HCT116 (cell line): ENCODE measurements around the gene GCAT. TPM values are rescaled to one million over a fixed set of nuclear protein-coding genes. Genes with fewer than 3 reads are reported as not detected.

ENCODE experiments used
- ATAC-seq: fragments of 200-7000 bp; cut with Tn5 transposase; 2 replicates; pipeline ENCODE4 v1.9.1; 2020; ENCODE audit warnings: mild to moderate bottlenecking, moderate library complexity
- BruUV-seq: library from RNA; stranded (reverse); fragments of 400-500 nt; replicated peaks from 2 replicates; lab custom pipeline; 2021; lab: Mats Ljungman, UMichigan
- CTCF ChIA-PET: fragments of 300-600 bp; sonication (Branson Sonifier 250); formaldehyde crosslinking; loops from one replicate; lab custom pipeline; 2021; ENCODE audit warnings: antibody characterized with exemption; lab: Charles Lee
- POLR2A ChIA-PET: fragments of 300-600, 350-600 bp; sonication (Branson Sonifier 250); formaldehyde crosslinking; loops from one replicate; lab custom pipeline; 2021; ENCODE audit warnings: antibody characterized with exemption; lab: Charles Lee
- RAD21 ChIA-PET, 2 experiments: fragments of 300-600 bp; sonication (Branson Sonifier 250); formaldehyde crosslinking; loops; one replicate each; lab custom pipeline; 2023; ENCODE audit warnings: low total read pairs in 2 of 2; ENCODE audit not compliant: uncharacterized antibody in 2 of 2, unreplicated experiment in 2 of 2, low non-redundant PET in 1 of 2; lab: Charles Lee
- DNase-seq: peaks from one replicate; pipeline ENCODE4 v3.0.0-alpha.2; 2010; ENCODE audit warnings: low read depth, low spot score
- H2AFZ ChIP-seq: fragments of 200-600 bp; shearing (Covaris generic), sonication (generic); 2 replicates; pipeline ENCODE4 v1.6.1; 2017; ENCODE audit warnings: low read depth, mixed run types, mixed read lengths, antibody characterized with exemption, low read length; ENCODE audit not compliant: poor library complexity, severe bottlenecking
- H3K27ac ChIP-seq: 2 replicates; pipeline ENCODE4 v1.5.1; 2012; ENCODE audit warnings: low read depth, low read length
- H3K27me3 ChIP-seq: fragments of 200-600 bp; sonication (generic); 2 replicates; pipeline ENCODE4 v1.6.1; 2016; ENCODE audit warnings: mixed run types, low read length, mixed read lengths; ENCODE audit not compliant: insufficient read depth
- H3K36me3 ChIP-seq, 2 experiments: fragments of 200-500 bp in 1 of 2; fragments of 200-600 bp in 1 of 2; sonication (Bioruptor generic) in 1 of 2; sonication (generic) in 1 of 2; 2 replicates each; pipeline versions ENCODE4 v1.5.1 to v1.6.1; 2014 to 2016; ENCODE audit warnings: low read length in 2 of 2, inconsistent platforms in 1 of 2, mixed read lengths in 1 of 2, mixed run types in 1 of 2; ENCODE audit not compliant: insufficient read depth in 2 of 2, control insufficient read depth in 1 of 2
- H3K4me1 ChIP-seq, 2 experiments: fragments of 200-600 bp in 1 of 2; sonication (generic) in 1 of 2; 2 replicates each; pipeline versions ENCODE4 v1.5.1 to v1.6.1; 2012 to 2017; ENCODE audit warnings: low read length in 2 of 2, inconsistent platforms in 1 of 2, mild to moderate bottlenecking in 1 of 2, mixed read lengths in 1 of 2, mixed run types in 1 of 2, moderate library complexity in 1 of 2; ENCODE audit not compliant: insufficient read depth in 2 of 2, control insufficient read depth in 1 of 2
- H3K4me2 ChIP-seq: fragments of 200-600 bp; sonication (generic); 2 replicates; pipeline ENCODE4 v1.6.1; 2017; ENCODE audit warnings: mixed run types, low read length, mixed read lengths
- H3K4me3 ChIP-seq, 2 experiments: fragments of 200-600 bp in 1 of 2; sonication (generic) in 1 of 2; replicated peaks in 1 of 2; 2 replicates each; pipeline ENCODE4 v1.5.1; 2011 to 2016; ENCODE audit warnings: low read length in 2 of 2, control low read depth in 1 of 2, low read depth in 1 of 2, mild to moderate bottlenecking in 1 of 2, mixed read lengths in 1 of 2, mixed run types in 1 of 2
- H3K79me2 ChIP-seq: fragments of 200-600 bp; sonication (generic); 2 replicates; pipeline ENCODE4 v1.6.1; 2017; ENCODE audit warnings: mild to moderate bottlenecking, mixed run types, low read length, moderate library complexity, mixed read lengths; ENCODE audit not compliant: insufficient read depth
- H3K9ac ChIP-seq: fragments of 200-600 bp; sonication (generic); 2 replicates; pipeline ENCODE4 v1.6.1; 2016; ENCODE audit warnings: low read length, mixed read lengths
- H3K9me2 ChIP-seq: fragments of 200-600 bp; sonication (generic), shearing (Covaris generic); 2 replicates; pipeline ENCODE4 v1.6.1; 2017; ENCODE audit warnings: mixed run types, mild to moderate bottlenecking, moderate library complexity; ENCODE audit not compliant: insufficient read depth
- H3K9me3 ChIP-seq, 2 experiments: fragments of 200-500 bp in 1 of 2; fragments of 200-600 bp in 1 of 2; sonication (Bioruptor generic) in 1 of 2; sonication (generic) in 1 of 2; 2 replicates each; pipeline ENCODE4 v1.6.1; 2014 to 2017; ENCODE audit warnings: low read length in 2 of 2, mixed read lengths in 2 of 2, inconsistent platforms in 1 of 2, low read depth in 1 of 2, mild to moderate bottlenecking in 1 of 2, mixed run types in 1 of 2, moderate library complexity in 1 of 2; ENCODE audit not compliant: control insufficient read depth in 1 of 2, insufficient read depth in 1 of 2
- H4K20me1 ChIP-seq: fragments of 200-600 bp; sonication (generic), shearing (Covaris generic); 2 replicates; pipeline ENCODE4 v1.6.1; 2017; ENCODE audit warnings: mixed run types, mild to moderate bottlenecking, moderate library complexity; ENCODE audit not compliant: insufficient read depth
- ATF3 ChIP-seq: IDR thresholded peaks from 2 replicates; pipeline ENCODE4 v1.6.1; 2012
- CBX3 ChIP-seq: IDR thresholded peaks from 2 replicates; pipeline ENCODE4 v1.6.1; 2012; ENCODE audit warnings: low read depth
- CEBPB ChIP-seq: IDR thresholded peaks from 2 replicates; pipeline ENCODE4 v1.6.1; 2012; ENCODE audit warnings: low read depth
- CTCF ChIP-seq, 3 experiments: fragments of 200-600 bp in 1 of 3; sonication (generic) in 1 of 3; IDR thresholded peaks in 2 of 3; conservative IDR thresholded peaks in 1 of 3; 2 replicates each; pipeline ENCODE4 v1.5.1; 2012 to 2017; ENCODE audit warnings: low read depth in 2 of 3, low read length in 2 of 3, antibody characterized with exemption in 1 of 3, borderline replicate concordance in 1 of 3, control low read depth in 1 of 3, mild to moderate bottlenecking in 1 of 3, mixed read lengths in 1 of 3, mixed run types in 1 of 3, moderate library complexity in 1 of 3; ENCODE audit not compliant: insufficient read depth in 1 of 3
- EGR1 ChIP-seq: IDR thresholded peaks from 2 replicates; pipeline ENCODE4 v1.6.1; 2012; ENCODE audit warnings: low read depth
- ELF1 ChIP-seq: IDR thresholded peaks from 2 replicates; pipeline ENCODE4 v1.6.1; 2012; ENCODE audit warnings: low read depth, borderline replicate concordance
- EZH2phosphoT487 ChIP-seq: fragments of 200-600 bp; IDR thresholded peaks from 2 replicates; pipeline ENCODE4 v1.6.1; 2018; ENCODE audit warnings: antibody characterized with exemption, borderline replicate concordance
- FOSL1 ChIP-seq: IDR thresholded peaks from 2 replicates; pipeline ENCODE4 v1.6.1; 2012; ENCODE audit warnings: low read depth
- JUND ChIP-seq: IDR thresholded peaks from 2 replicates; pipeline ENCODE4 v1.6.1; 2012
- POLR2A ChIP-seq: IDR thresholded peaks from 2 replicates; pipeline ENCODE4 v1.7.0; 2011; ENCODE audit warnings: borderline replicate concordance; ENCODE audit not compliant: insufficient read depth, insufficient read length; ENCODE audit errors: extremely low read depth
- RAD21 ChIP-seq: IDR thresholded peaks from 2 replicates; pipeline ENCODE4 v1.6.1; 2012; ENCODE audit warnings: low read depth, mild to moderate bottlenecking
- SIN3A ChIP-seq: IDR thresholded peaks from 2 replicates; pipeline ENCODE4 v1.6.1; 2012; ENCODE audit warnings: low read depth
- SP1 ChIP-seq: IDR thresholded peaks from 2 replicates; pipeline ENCODE4 v1.6.1; 2012; ENCODE audit warnings: low read depth
- TCF7L2 ChIP-seq: IDR thresholded peaks from 2 replicates; pipeline ENCODE4 v1.7.0; 2011; ENCODE audit warnings: borderline replicate concordance, inconsistent platforms; ENCODE audit not compliant: insufficient read depth, insufficient read length; ENCODE audit errors: extremely low read depth
- ZBTB33 ChIP-seq: IDR thresholded peaks from 2 replicates; pipeline ENCODE4 v1.6.1; 2011; ENCODE audit warnings: mild to moderate bottlenecking, low read length, moderate library complexity; ENCODE audit not compliant: insufficient replicate concordance; ENCODE audit errors: extremely low read depth
- ZFX ChIP-seq: fragments of 450-650 bp; IDR thresholded peaks from 2 replicates; pipeline ENCODE4 v1.6.1; 2017
- ZNF274 ChIP-seq: fragments of 200-500 bp; sonication (Bioruptor generic); IDR thresholded peaks from 2 replicates; pipeline ENCODE4 v1.6.1; 2014; ENCODE audit warnings: mild to moderate bottlenecking, low read depth, low read length, inconsistent platforms
- intact Hi-C: fragments of 100-400 bp; cut with micrococcal nuclease; formaldehyde crosslinking; loops from 2 replicates; pipeline ENCODE4 v1.10.0; 2022
- total RNA-seq: library from RNA; stranded (reverse); gene quantifications from one replicate; pipeline ENCODE4 v1.2.1, GENCODE V29; 2021; ENCODE audit not compliant: unreplicated experiment

GCAT gene
- total RNA-seq, 1 experiment from 2014 or later: 88.7 TPM

GRCh38 chr22:37775785-37776638 lies 31.7 kb upstream of the GCAT start:
- DNase-seq (no peak), ATAC-seq (no peak)
- ChIA-PET RAD21 (no interaction called here), POLR2A (interaction anchor here (0.6 to 1.5 kb wide), 4 partner anchors 12 to 167 kb away, joined by 3 to 4 read pairs (median 3); partner anchors contain the start of gene GGA1), CTCF (interaction anchor here (0.9 to 1.6 kb wide), 2 partner anchors 11 to 41 kb away, joined by 3 read pairs; no protein-coding TSS in a partner anchor)
- Histone ChIP-seq H3K27ac (peak overlapping the region; percentile 30), H3K9me3 (no peaks in the 10 kb centered on the region), H3K36me3 (peaks cover 11 to 30% of the 10 kb centered on the region in 2 experiments; a peak in 3 of 4 replicates), H3K79me2 (no peaks in the 10 kb centered on the region), H3K4me2 (peak overlapping the region; percentile 49), H4K20me1 (no peaks in the 10 kb centered on the region), H3K9me2 (no peaks in the 10 kb centered on the region), H3K27me3 (no peaks in the 10 kb centered on the region), H2AFZ (no peak overlapping the region), H3K4me3 (no peak overlapping the region), H3K9ac (peak overlapping the region; percentile 53), H3K4me1 (peaks cover 31 to 73% of the 10 kb centered on the region in 2 experiments)
- TF ChIP-seq EZH2phosphoT487: no peak
- TF ChIP-seq ATF3: no peak
- no peak for TF ChIP-seq CEBPB
- TF ChIP-seq POLR2A: no peak
- TF ChIP-seq ZNF274: no peak
- no peak for TF ChIP-seq CBX3
- no peak for TF ChIP-seq FOSL1
- no peak for TF ChIP-seq ZBTB33
- TF ChIP-seq SP1: no peak
- no peak for TF ChIP-seq ELF1
- no peak for TF ChIP-seq TCF7L2
- no peak for TF ChIP-seq CTCF (IDR thresholded peaks at IDR 0.05 in 2 of 3, conservative IDR thresholded peaks at IDR 0.05 in 1 of 3; ENCODE audit: borderline replicate concordance in 1 of 3, insufficient read depth in 1 of 3, low read depth in 2 of 3, low read length in 2 of 3)
- no peak for TF ChIP-seq EGR1
- TF ChIP-seq JUND: no peak
- TF ChIP-seq ZFX: no peak
- TF ChIP-seq SIN3A: no peak
- TF ChIP-seq RAD21: no peak
- intact Hi-C loops: loop anchor here (2.0 kb wide), 1 partner anchor 23 kb away; no protein-coding TSS in a partner anchor
- BruUV-seq: no TSS peak
